H9 (cell line): ENCODE measurements around the gene SEC14L5. TPM values are rescaled to one million over a fixed set of nuclear protein-coding genes. Genes with fewer than 3 reads are reported as not detected.

Experiments
- DNase-seq: peaks from one replicate; pipeline ENCODE4 v3.0.0-alpha.2; 2017
- H2AFZ ChIP-seq: one replicate; pipeline ENCODE4 v1.6.1; 2013; ENCODE audit warnings: mild to moderate bottlenecking, low read length, control low read depth, moderate library complexity
- H2AK5ac ChIP-seq: 2 replicates; pipeline ENCODE4 v1.6.1; 2013; ENCODE audit warnings: low read length, control low read depth, mixed read lengths; ENCODE audit not compliant: insufficient read length
- H2BK120ac ChIP-seq: one replicate; pipeline ENCODE4 v1.6.1; 2013; ENCODE audit warnings: low read depth, mild to moderate bottlenecking, low read length, control low read depth, inconsistent platforms; ENCODE audit not compliant: poor library complexity, severe bottlenecking
- H2BK12ac ChIP-seq: 2 replicates; pipeline ENCODE4 v1.6.1; 2013; ENCODE audit warnings: low read length, control low read depth, mixed read lengths, low read depth; ENCODE audit not compliant: insufficient read length
- H2BK15ac ChIP-seq: 2 replicates; pipeline ENCODE4 v1.6.1; 2013; ENCODE audit warnings: low read depth, low read length, control low read depth
- H2BK20ac ChIP-seq: one replicate; pipeline ENCODE4 v1.6.1; 2013; ENCODE audit warnings: low read depth, mild to moderate bottlenecking, low read length, control low read depth, inconsistent platforms; ENCODE audit not compliant: poor library complexity, severe bottlenecking
- H2BK5ac ChIP-seq: 2 replicates; pipeline ENCODE4 v1.6.1; 2013; ENCODE audit warnings: low read length, control low read depth, mixed read lengths; ENCODE audit not compliant: insufficient read length
- H3K14ac ChIP-seq: 2 replicates; pipeline ENCODE4 v1.6.1; 2013; ENCODE audit warnings: low read length, control low read depth; ENCODE audit not compliant: insufficient read depth
- H3K18ac ChIP-seq: 2 replicates; pipeline ENCODE4 v1.6.1; 2013; ENCODE audit warnings: low read depth, mild to moderate bottlenecking, mixed read lengths, low read length, control low read depth; ENCODE audit not compliant: insufficient read length
- H3K23ac ChIP-seq: 2 replicates; pipeline ENCODE4 v1.6.1; 2013; ENCODE audit warnings: low read length, control low read depth, mixed read lengths, low read depth; ENCODE audit not compliant: insufficient read length
- H3K23me2 ChIP-seq: 2 replicates; pipeline ENCODE4 v1.6.1; 2013; ENCODE audit warnings: low read depth, mild to moderate bottlenecking, mixed read lengths, low read length, control low read depth; ENCODE audit not compliant: insufficient read length, poor library complexity, severe bottlenecking
- H3K27ac ChIP-seq: 2 replicates; pipeline ENCODE4 v1.5.1; 2013; ENCODE audit warnings: low read length, control low read depth, mixed read lengths, low read depth; ENCODE audit not compliant: insufficient read length
- H3K27me3 ChIP-seq: 2 replicates; pipeline ENCODE4 v1.6.1; 2013; ENCODE audit warnings: low read length, control low read depth, inconsistent platforms; ENCODE audit not compliant: insufficient read depth
- H3K4ac ChIP-seq: 2 replicates; pipeline ENCODE4 v1.6.1; 2013; ENCODE audit warnings: low read depth, mild to moderate bottlenecking, control low read depth, inconsistent platforms, low read length, moderate library complexity
- H3K4me1 ChIP-seq: 2 replicates; pipeline ENCODE4 v1.6.1; 2013; ENCODE audit warnings: low read length, control low read depth, inconsistent platforms; ENCODE audit not compliant: insufficient read depth
- H3K4me2 ChIP-seq: 2 replicates; pipeline ENCODE4 v1.6.1; 2013; ENCODE audit warnings: low read length, control low read depth, mixed read lengths; ENCODE audit not compliant: insufficient read length, insufficient read depth
- H3K56ac ChIP-seq: 2 replicates; pipeline ENCODE4 v1.6.1; 2013; ENCODE audit warnings: low read depth, mild to moderate bottlenecking, mixed read lengths, low read length, control low read depth; ENCODE audit not compliant: insufficient read length
- H3K79me1 ChIP-seq: 2 replicates; pipeline ENCODE4 v1.6.1; 2013; ENCODE audit warnings: low read depth, mild to moderate bottlenecking, moderate library complexity, low read length, control low read depth, inconsistent platforms; ENCODE audit not compliant: insufficient read depth, poor library complexity, severe bottlenecking
- H3K79me2 ChIP-seq: 2 replicates; pipeline ENCODE4 v1.6.1; 2013; ENCODE audit warnings: low read length, control low read depth, inconsistent platforms; ENCODE audit not compliant: insufficient read depth
- H3K9ac ChIP-seq: 2 replicates; pipeline ENCODE4 v1.6.1; 2013; ENCODE audit warnings: low read length, control low read depth, mixed read lengths; ENCODE audit not compliant: insufficient read length; ENCODE audit errors: extremely low read depth
- H3K9me3 ChIP-seq: one replicate; pipeline ENCODE4 v1.6.1; 2013; ENCODE audit warnings: low read depth, low read length, inconsistent platforms; ENCODE audit not compliant: control insufficient read depth
- H3T11ph ChIP-seq: one replicate; pipeline ENCODE4 v1.6.1; 2013; ENCODE audit warnings: mild to moderate bottlenecking, low read length, control low read depth, inconsistent platforms
- H4K20me1 ChIP-seq: one replicate; pipeline ENCODE4 v1.6.1; 2013; ENCODE audit not compliant: control insufficient read depth, insufficient read length, insufficient read depth
- H4K5ac ChIP-seq: 2 replicates; pipeline ENCODE4 v1.6.1; 2013; ENCODE audit warnings: low read depth, mild to moderate bottlenecking, mixed read lengths, low read length, control low read depth; ENCODE audit not compliant: insufficient read length
- H4K8ac ChIP-seq: replicated peaks from 2 replicates; pipeline ENCODE4 v1.6.1; 2013; ENCODE audit warnings: low read length, control low read depth, mixed read lengths, low read depth; ENCODE audit not compliant: insufficient read length
- H4K91ac ChIP-seq: 2 replicates; pipeline ENCODE4 v1.6.1; 2013; ENCODE audit warnings: low read depth, mild to moderate bottlenecking, moderate library complexity, mixed read lengths, low read length, control low read depth; ENCODE audit not compliant: insufficient read length
- H3K27ac Mint-ChIP-seq, 3 experiments: 2 replicates in 2 of 3; 3 replicates in 1 of 3; pipeline ENCODE4 v1.8.0; 2020 to 2021; ENCODE audit warnings: mixed read lengths in 3 of 3, mild to moderate bottlenecking in 1 of 3, moderate library complexity in 1 of 3
- H3K27me3 Mint-ChIP-seq: 2 replicates; pipeline ENCODE4 v1.8.0; 2021; ENCODE audit warnings: low read depth, mild to moderate bottlenecking, moderate library complexity, mixed read lengths
- H3K36me3 Mint-ChIP-seq, 3 experiments: 2 replicates in 2 of 3; 3 replicates in 1 of 3; pipeline ENCODE4 v1.8.0; 2020 to 2021; ENCODE audit warnings: low read depth in 3 of 3, mixed read lengths in 3 of 3; ENCODE audit not compliant: insufficient read depth in 1 of 3
- H3K4me1 Mint-ChIP-seq, 2 experiments: 2 replicates each; pipeline ENCODE4 v1.8.0; 2020; ENCODE audit warnings: mixed read lengths in 2 of 2
- H3K4me3 Mint-ChIP-seq, 2 experiments: 2 replicates in 1 of 2; 3 replicates in 1 of 2; pipeline ENCODE4 v1.8.0; 2020 to 2021; ENCODE audit warnings: mild to moderate bottlenecking in 2 of 2, mixed read lengths in 2 of 2, moderate library complexity in 1 of 2
- H3K9me3 Mint-ChIP-seq, 2 experiments: 2 replicates in 1 of 2; 3 replicates in 1 of 2; pipeline ENCODE4 v1.8.0; 2020; ENCODE audit warnings: mild to moderate bottlenecking in 2 of 2, mixed read lengths in 2 of 2, moderate library complexity in 1 of 2
- CTCF ChIP-seq: fragments of 200-600 bp; sonication (generic); conservative IDR thresholded peaks from 3 replicates; pipeline ENCODE4 v1.8.0; 2021; ENCODE audit warnings: antibody characterized with exemption, mild to moderate bottlenecking
- WGBS: extraction: QIAGEN DNeasy Blood & Tissue Kit; methylation state at CpG from one replicate; pipeline ENCODE4 v1.1.7; 2013; ENCODE audit warnings: missing lambda C conversion rate, low lambda C conversion rate, mixed read lengths; ENCODE audit not compliant: insufficient read length; ENCODE audit errors: extremely low coverage; 5-methylcytosine and 5-hydroxymethylcytosine counted together
- total RNA-seq: library from RNA; stranded (reverse); gene quantifications from 2 replicates; pipeline ENCODE4 v1.2.1, GENCODE V29; 2021

SEC14L5 gene
- total RNA-seq, 1 experiment from 2014 or later: 4.1 TPM

GRCh38 chr16:5000573-5001001 is 42.5 kb downstream of the SEC14L5 start:
- WGBS: no CpG with 5 or more reads among the region's 19 CpGs
- Histone ChIP-seq H4K91ac (no peak overlapping the region), H2AK5ac (no peak overlapping the region), H3K27me3 (no peaks in the 10 kb centered on the region), H4K8ac (no peak overlapping the region), H3K9ac (no peak overlapping the region), H3K23me2 (no peaks in the 10 kb centered on the region), H2AFZ (no peak overlapping the region), H2BK20ac (no peak overlapping the region), H3K23ac (no peak overlapping the region), H3K9me3 (no peaks in the 10 kb centered on the region), H3K14ac (no peak overlapping the region), H3K18ac (no peak overlapping the region), H3K27ac (no peak overlapping the region), H2BK15ac (no peak overlapping the region), H4K20me1 (no peaks in the 10 kb centered on the region), H3K4me1 (no peaks in the 10 kb centered on the region), H3K56ac (no peak overlapping the region), H2BK12ac (no peak overlapping the region), H4K5ac (no peak overlapping the region), H3K4ac (no peak overlapping the region; the same call in 1 of the 2 replicates), H3K79me1 (no peaks in the 10 kb centered on the region), H3K4me2 (no peak overlapping the region), H3K79me2 (no peaks in the 10 kb centered on the region), H3T11ph (no peak overlapping the region), H2BK120ac (no peak overlapping the region), H2BK5ac (no peak overlapping the region)
- no peak for TF ChIP-seq CTCF
- Mint-ChIP-seq H3K36me3 (no peaks in the 10 kb centered on the region), H3K4me3 (no peak overlapping the region), H3K27ac (no peak overlapping the region), H3K9me3 (no peaks in the 10 kb centered on the region), H3K4me1 (no peaks in the 10 kb centered on the region), H3K27me3 (peaks cover 3% of the 10 kb centered on the region; the same call in 1 of the 2 replicates)
- no peak for DNase-seq
